GM12801 (cell line): Measurements from ENCODE around the gene CDH22.

Source experiments
- TF ChIP-seq, protein P1 (sequence below): IDR thresholded peaks from one replicate; pipeline ENCODE4 v1.5.1; 2011; ENCODE audit warnings: control low read depth; ENCODE audit not compliant: insufficient read length; ENCODE audit errors: extremely low read depth

CDH22 gene

DNA sequence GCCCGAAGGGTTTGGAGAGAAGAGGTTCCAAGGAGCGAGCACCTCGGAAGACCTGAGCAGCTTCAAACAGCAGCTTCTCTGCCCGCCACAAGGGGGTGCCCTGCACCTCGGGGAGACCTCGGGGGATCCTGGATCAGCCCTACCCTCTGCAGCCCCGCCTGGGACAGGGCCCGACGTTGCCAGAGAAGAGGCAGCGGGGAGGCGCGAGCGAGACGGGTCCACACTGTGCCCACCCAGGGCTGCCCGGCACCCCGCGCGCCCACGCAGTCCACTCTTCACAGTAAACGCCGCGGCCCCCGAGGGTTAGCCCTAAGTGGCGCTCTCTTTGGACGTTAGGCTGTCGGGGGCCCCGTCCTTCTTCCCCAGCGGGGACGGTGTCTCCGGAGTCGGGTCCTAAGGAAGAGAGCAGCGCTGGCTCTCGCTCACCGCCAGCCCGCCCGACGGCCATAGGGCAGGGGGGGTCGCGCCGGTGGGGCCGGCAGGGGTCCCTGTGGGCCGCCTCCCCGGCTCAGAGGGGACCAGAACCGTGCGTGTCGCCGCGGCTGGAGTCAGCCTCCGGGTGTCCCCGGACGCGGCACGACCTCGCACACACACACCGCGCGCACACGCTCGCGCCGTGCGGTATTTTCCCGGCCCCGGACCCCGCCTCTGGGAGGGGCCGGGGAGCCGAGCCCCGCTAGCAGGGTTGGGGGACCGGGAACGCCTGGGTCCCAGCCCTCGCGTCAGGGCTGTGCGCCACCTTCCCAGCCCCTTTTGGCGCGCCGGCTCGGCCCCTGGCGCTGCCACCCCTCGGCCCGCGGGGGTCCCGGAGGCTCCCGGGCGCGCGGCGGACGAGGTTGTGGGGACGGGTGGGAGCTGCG is 929 bp downstream of the CDH22 start:
- TF ChIP-seq, protein P1, sequence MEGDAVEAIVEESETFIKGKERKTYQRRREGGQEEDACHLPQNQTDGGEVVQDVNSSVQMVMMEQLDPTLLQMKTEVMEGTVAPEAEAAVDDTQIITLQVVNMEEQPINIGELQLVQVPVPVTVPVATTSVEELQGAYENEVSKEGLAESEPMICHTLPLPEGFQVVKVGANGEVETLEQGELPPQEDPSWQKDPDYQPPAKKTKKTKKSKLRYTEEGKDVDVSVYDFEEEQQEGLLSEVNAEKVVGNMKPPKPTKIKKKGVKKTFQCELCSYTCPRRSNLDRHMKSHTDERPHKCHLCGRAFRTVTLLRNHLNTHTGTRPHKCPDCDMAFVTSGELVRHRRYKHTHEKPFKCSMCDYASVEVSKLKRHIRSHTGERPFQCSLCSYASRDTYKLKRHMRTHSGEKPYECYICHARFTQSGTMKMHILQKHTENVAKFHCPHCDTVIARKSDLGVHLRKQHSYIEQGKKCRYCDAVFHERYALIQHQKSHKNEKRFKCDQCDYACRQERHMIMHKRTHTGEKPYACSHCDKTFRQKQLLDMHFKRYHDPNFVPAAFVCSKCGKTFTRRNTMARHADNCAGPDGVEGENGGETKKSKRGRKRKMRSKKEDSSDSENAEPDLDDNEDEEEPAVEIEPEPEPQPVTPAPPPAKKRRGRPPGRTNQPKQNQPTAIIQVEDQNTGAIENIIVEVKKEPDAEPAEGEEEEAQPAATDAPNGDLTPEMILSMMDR = no peak

DNA sequence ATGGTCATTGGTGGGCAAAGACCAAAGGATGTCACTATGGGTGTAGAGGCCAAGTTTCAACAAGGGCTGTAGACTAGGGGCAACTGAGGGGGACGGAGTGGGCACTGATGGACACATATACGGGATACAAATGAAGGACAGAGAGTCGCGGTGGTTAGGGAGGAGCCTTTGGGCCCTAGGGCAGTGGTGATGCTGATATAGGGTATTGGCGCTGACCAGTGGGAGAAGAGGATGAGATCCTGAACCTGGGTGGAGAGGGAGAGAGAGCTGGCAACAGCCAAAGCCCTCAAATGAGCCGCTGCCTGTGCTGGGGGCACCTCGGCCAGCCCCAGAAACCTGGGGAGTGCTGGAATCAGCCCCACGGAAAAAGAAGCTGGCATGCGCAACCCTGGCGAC is 1.6 kb downstream of the CDH22 start:
- TF ChIP-seq, protein P1 = no peak

GRCh38 chr20:46305973-46306360 is 2.3 kb downstream of the CDH22 start:
- TF ChIP-seq, protein P1 = no peak

DNA sequence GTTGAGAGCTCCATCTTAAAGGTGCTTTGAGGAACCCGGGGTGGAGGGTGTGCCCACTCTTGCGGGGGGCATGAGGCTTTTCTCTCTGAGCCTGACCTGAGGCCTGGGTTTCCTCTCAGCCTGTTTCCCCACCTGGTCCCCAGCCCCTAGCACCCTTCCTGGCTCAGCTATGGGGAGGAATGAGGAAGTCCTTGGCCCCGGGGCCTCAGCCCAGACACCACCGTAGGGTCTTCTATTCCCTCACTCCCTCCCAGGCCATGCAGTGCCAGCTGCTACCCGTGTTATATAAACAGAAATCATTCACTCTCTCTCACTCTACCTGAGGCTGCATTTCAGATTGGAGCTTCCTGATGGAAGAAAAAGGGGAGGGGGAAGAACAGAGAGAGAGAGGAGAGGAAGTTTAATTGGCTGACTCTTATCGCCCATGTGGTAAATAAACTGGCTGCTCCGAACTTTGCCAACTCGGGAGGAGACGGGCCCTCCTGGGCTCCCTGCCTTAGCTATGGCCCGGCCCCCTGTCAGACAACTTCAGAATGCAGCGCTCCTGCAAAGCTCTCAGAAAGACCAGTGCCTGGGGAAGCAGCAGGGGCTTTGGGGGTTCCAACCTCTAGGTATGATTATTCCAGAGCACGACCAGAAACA is 2.8 kb downstream of the CDH22 start:
- TF ChIP-seq, protein P1 = no peak

GRCh38 chr20:46304852-46305251 is 3.4 kb downstream of the CDH22 start:
- TF ChIP-seq, protein P1 = no peak

DNA sequence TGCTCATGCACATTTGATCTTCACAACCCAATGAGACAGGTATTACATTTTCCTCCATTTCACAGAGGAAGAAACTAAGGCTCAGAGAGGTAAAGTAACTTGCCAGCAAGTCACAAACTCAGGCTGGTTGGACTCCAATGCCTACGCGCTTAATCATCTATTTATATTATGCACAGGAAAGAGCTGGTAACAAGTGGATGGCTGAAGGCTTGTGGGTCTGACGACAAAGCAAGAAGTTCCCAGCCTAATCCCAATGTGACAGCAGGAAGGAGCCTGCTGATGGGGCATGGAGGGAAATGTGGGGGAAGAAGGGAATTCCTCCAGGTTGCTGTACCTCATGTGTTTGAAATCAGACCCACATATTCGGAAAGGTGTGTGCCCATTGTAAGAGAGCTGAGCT is 3.9 kb downstream of the CDH22 start:
- TF ChIP-seq, protein P1 = no peak

DNA sequence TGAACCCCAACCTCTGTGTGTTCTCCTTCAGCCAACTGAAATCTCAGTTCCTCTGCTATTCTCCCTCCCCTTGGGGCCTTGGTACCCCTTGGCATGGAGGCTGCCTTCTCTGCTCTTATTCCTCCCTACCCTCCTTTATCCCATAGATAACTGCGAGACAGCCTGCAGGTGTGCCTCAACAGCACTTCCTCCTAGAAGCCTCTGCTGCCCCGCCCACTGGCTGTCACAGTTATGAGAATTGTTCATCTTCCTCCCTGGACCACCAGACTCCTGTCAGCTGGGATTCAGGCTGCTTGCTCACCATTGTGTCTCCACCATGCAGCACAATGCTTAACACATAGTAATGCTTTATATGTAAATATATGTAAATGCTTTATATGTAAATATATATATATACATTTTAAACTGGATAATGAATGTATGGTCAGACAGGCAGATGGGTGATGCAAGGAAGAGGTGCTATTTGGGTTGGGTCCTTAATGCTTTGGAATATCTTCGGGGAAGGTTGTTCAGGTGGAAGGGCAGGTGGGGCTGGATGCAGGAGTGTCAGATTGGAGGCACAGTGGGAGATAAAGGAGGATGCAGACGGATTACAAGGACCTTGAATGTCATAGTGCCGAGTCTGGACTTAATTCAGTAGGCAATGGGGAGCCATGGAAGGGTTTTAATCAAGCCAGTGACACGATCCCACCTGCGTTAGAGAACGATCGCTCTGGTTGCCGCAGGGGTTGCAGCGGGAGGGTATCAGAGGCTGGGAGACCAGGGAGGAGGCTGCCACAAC is 4.9 kb downstream of the CDH22 start:
- TF ChIP-seq, protein P1 = no peak
